Measurements from ENCODE around the gene EVX2.

Gene EVX2

DNA sequence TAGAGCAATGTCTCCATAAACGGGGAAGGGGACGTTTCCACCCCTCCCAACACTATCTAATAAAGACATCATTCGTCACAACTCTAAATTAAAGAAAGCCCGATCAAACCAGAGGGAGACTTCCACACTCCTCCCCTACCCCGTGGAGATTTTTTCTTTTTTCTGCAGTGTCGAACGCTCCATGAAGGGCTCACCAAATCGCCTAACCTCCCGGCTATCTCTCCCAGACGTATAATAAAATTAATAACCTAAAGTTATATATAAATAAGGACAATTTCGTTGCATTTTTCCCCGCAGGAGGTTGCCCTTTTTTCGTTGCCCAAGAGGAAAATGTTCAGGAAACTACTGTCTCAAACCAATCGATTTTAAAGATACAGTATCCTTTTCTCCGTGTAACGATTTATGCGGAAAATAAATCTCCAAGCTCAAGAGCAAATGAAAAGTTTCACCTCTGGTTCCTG is 2.4 kb downstream of the EVX2 start (continued):
- TF ChIP-seq, protein P1, sequence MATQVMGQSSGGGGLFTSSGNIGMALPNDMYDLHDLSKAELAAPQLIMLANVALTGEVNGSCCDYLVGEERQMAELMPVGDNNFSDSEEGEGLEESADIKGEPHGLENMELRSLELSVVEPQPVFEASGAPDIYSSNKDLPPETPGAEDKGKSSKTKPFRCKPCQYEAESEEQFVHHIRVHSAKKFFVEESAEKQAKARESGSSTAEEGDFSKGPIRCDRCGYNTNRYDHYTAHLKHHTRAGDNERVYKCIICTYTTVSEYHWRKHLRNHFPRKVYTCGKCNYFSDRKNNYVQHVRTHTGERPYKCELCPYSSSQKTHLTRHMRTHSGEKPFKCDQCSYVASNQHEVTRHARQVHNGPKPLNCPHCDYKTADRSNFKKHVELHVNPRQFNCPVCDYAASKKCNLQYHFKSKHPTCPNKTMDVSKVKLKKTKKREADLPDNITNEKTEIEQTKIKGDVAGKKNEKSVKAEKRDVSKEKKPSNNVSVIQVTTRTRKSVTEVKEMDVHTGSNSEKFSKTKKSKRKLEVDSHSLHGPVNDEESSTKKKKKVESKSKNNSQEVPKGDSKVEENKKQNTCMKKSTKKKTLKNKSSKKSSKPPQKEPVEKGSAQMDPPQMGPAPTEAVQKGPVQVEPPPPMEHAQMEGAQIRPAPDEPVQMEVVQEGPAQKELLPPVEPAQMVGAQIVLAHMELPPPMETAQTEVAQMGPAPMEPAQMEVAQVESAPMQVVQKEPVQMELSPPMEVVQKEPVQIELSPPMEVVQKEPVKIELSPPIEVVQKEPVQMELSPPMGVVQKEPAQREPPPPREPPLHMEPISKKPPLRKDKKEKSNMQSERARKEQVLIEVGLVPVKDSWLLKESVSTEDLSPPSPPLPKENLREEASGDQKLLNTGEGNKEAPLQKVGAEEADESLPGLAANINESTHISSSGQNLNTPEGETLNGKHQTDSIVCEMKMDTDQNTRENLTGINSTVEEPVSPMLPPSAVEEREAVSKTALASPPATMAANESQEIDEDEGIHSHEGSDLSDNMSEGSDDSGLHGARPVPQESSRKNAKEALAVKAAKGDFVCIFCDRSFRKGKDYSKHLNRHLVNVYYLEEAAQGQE (tag by site-specific recombination; IDR thresholded peaks at IDR 0.05), result no peak
- no peak for TF ChIP-seq ZNF501 (tag by site-specific recombination; IDR thresholded peaks at IDR 0.05)
- TF ChIP-seq, protein P2, sequence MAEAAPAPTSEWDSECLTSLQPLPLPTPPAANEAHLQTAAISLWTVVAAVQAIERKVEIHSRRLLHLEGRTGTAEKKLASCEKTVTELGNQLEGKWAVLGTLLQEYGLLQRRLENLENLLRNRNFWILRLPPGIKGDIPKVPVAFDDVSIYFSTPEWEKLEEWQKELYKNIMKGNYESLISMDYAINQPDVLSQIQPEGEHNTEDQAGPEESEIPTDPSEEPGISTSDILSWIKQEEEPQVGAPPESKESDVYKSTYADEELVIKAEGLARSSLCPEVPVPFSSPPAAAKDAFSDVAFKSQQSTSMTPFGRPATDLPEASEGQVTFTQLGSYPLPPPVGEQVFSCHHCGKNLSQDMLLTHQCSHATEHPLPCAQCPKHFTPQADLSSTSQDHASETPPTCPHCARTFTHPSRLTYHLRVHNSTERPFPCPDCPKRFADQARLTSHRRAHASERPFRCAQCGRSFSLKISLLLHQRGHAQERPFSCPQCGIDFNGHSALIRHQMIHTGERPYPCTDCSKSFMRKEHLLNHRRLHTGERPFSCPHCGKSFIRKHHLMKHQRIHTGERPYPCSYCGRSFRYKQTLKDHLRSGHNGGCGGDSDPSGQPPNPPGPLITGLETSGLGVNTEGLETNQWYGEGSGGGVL (tag by site-specific recombination; IDR thresholded peaks at IDR 0.05), result no peak
- TF ChIP-seq ZNF19 (tag by site-specific recombination; IDR thresholded peaks at IDR 0.05; ENCODE audit: low read depth), result no peak
- TF ChIP-seq ZNF510 (tag by site-specific recombination; IDR thresholded peaks at IDR 0.05; ENCODE audit: insufficient replicate concordance), result no peak
- TF ChIP-seq ZNF707 (tag by site-specific recombination; IDR thresholded peaks at IDR 0.05), result no peak
- no peak for TF ChIP-seq EGR2 (tag by site-specific recombination; IDR thresholded peaks at IDR 0.05; ENCODE audit: low read depth)
- TF ChIP-seq BCL11B (tag by site-specific recombination; IDR thresholded peaks at IDR 0.05; ENCODE audit: low read depth), result no peak
- TF ChIP-seq, protein P3, sequence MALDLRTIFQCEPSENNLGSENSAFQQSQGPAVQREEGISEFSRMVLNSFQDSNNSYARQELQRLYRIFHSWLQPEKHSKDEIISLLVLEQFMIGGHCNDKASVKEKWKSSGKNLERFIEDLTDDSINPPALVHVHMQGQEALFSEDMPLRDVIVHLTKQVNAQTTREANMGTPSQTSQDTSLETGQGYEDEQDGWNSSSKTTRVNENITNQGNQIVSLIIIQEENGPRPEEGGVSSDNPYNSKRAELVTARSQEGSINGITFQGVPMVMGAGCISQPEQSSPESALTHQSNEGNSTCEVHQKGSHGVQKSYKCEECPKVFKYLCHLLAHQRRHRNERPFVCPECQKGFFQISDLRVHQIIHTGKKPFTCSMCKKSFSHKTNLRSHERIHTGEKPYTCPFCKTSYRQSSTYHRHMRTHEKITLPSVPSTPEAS (tag by site-specific recombination; IDR thresholded peaks at IDR 0.05), result no peak
- TF ChIP-seq ZFHX2 (tag by site-specific recombination; conservative IDR thresholded peaks at IDR 0.05), result no peak
- TF ChIP-seq ZNF350 (tag by site-specific recombination; IDR thresholded peaks at IDR 0.05), result no peak

DNA sequence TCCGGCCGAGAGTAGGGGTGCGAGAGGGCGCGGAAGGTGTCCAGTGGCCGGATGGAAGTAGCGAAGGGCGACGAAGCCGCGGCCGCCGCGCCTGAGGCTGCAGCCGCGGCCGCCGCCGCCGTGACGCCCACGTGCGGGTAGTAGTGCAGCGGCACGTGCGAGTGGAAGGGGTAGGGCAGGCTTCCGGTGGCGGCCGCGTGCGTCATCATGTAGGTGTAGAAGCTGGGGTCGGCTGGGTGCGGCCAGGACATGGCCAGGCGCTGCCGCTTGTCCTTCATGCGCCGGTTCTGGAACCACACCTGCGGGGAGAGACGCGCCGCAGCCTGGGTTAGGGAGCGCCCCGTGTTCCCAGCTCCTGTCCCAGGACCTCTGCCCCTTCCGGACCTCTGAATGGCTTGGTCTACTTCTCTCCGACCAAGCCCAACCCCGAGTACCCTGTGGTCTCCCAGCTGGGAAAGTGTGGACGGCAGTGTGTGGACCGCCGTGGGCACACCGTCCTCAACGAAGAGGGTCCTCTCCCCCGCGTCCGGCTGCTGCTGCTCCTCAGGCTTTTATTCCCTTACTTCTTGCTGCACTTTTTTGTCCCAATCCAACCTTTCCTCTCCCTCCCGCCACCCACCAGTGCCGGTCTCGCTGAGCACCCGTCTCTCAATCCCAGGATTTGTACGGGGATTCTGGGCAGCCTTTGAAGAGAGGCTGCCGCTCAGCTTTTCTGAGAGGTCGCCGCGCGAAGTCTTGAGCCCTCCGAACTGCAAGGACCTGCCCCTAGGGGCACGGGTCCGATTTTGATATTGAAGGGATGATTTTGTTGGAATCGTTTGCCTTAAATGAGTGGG is 3.0 kb downstream of the EVX2 start:
- peak overlapping the region; percentile 72; the same call in 1 of the 2 replicates for H3K27ac ChIP-seq (ENCODE audit: extremely low read depth, low read depth, low read length)
- H3K4me1 ChIP-seq (ENCODE audit: control insufficient read depth, insufficient read depth, low read length), result no peaks in the 10 kb centered on the region
- peak overlapping the region; percentile 42 for H3K4me3 ChIP-seq (ENCODE audit: low read depth, low read length)
- ChIA-PET POLR2A (interaction anchor here (1.0 to 2.7 kb wide), 2 partner anchors 26 to 79 kb away, joined by 5 to 12 read pairs; partner anchors contain the start of genes HOXD11 and LNPK), CTCF (interaction anchor here (0.6 to 3.2 kb wide), 12 partner anchors 9 to 877 kb away, joined by 3 to 44 read pairs (median 4); partner anchors contain the start of gene HOXD13)
- no peaks in the 10 kb centered on the region for H3K36me3 ChIP-seq (ENCODE audit: control insufficient read depth in 2 of 2, insufficient read depth in 1 of 2, low read length in 2 of 2)
- no peaks in the 10 kb centered on the region for H3K9me3 ChIP-seq (ENCODE audit: control insufficient read depth, insufficient read depth, low read depth, low read length)
- TF ChIP-seq SP3 (tag by site-specific recombination; IDR thresholded peaks at IDR 0.05) (no peak), ZNF146 (tag by site-specific recombination; IDR thresholded peaks at IDR 0.05) (no peak), ZFP69B (tag by site-specific recombination; IDR thresholded peaks at IDR 0.05) (no peak), ZNF2 (tag by site-specific recombination; IDR thresholded peaks at IDR 0.05) (0 out of 2 replicates have a peak, but pooled peaks have one; percentile 13), GLI2 (tag by site-specific recombination; IDR thresholded peaks at IDR 0.05; ENCODE audit: borderline replicate concordance, low read depth) (no peak)
- TF ChIP-seq, protein P4, sequence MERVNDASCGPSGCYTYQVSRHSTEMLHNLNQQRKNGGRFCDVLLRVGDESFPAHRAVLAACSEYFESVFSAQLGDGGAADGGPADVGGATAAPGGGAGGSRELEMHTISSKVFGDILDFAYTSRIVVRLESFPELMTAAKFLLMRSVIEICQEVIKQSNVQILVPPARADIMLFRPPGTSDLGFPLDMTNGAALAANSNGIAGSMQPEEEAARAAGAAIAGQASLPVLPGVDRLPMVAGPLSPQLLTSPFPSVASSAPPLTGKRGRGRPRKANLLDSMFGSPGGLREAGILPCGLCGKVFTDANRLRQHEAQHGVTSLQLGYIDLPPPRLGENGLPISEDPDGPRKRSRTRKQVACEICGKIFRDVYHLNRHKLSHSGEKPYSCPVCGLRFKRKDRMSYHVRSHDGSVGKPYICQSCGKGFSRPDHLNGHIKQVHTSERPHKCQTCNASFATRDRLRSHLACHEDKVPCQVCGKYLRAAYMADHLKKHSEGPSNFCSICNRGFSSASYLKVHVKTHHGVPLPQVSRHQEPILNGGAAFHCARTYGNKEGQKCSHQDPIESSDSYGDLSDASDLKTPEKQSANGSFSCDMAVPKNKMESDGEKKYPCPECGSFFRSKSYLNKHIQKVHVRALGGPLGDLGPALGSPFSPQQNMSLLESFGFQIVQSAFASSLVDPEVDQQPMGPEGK (tag by site-specific recombination; IDR thresholded peaks at IDR 0.05), result no peak
- TF ChIP-seq, protein P5, sequence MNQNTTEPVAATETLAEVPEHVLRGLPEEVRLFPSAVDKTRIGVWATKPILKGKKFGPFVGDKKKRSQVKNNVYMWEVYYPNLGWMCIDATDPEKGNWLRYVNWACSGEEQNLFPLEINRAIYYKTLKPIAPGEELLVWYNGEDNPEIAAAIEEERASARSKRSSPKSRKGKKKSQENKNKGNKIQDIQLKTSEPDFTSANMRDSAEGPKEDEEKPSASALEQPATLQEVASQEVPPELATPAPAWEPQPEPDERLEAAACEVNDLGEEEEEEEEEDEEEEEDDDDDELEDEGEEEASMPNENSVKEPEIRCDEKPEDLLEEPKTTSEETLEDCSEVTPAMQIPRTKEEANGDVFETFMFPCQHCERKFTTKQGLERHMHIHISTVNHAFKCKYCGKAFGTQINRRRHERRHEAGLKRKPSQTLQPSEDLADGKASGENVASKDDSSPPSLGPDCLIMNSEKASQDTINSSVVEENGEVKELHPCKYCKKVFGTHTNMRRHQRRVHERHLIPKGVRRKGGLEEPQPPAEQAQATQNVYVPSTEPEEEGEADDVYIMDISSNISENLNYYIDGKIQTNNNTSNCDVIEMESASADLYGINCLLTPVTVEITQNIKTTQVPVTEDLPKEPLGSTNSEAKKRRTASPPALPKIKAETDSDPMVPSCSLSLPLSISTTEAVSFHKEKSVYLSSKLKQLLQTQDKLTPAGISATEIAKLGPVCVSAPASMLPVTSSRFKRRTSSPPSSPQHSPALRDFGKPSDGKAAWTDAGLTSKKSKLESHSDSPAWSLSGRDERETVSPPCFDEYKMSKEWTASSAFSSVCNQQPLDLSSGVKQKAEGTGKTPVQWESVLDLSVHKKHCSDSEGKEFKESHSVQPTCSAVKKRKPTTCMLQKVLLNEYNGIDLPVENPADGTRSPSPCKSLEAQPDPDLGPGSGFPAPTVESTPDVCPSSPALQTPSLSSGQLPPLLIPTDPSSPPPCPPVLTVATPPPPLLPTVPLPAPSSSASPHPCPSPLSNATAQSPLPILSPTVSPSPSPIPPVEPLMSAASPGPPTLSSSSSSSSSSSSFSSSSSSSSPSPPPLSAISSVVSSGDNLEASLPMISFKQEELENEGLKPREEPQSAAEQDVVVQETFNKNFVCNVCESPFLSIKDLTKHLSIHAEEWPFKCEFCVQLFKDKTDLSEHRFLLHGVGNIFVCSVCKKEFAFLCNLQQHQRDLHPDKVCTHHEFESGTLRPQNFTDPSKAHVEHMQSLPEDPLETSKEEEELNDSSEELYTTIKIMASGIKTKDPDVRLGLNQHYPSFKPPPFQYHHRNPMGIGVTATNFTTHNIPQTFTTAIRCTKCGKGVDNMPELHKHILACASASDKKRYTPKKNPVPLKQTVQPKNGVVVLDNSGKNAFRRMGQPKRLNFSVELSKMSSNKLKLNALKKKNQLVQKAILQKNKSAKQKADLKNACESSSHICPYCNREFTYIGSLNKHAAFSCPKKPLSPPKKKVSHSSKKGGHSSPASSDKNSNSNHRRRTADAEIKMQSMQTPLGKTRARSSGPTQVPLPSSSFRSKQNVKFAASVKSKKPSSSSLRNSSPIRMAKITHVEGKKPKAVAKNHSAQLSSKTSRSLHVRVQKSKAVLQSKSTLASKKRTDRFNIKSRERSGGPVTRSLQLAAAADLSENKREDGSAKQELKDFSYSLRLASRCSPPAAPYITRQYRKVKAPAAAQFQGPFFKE (tag by site-specific recombination; IDR thresholded peaks at IDR 0.05; ENCODE audit: borderline replicate concordance), result no peak
